Measurements from ENCODE around the gene SEMA3D.

- TF ChIP-seq ZNF274 (IDR thresholded peaks at IDR 0.05; ENCODE audit: low read depth, low read length) (no peak), YY1 (IDR thresholded peaks at IDR 0.05; ENCODE audit: insufficient read depth, insufficient read length) (no peak)
Observed at GRCh38 chr7:85232068-85232467, 45.2 kb upstream of the SEMA3D start.
